ENCODE data around the gene CADPS2. TPM values are rescaled to one million over a fixed set of nuclear protein-coding genes. Genes with fewer than 3 reads are reported as not detected.
"Not testable (repeated sequence)": the region's sequence is repeated elsewhere in the genome, so short reads cannot be mapped to it uniquely, and the experiment has no call there.

The CADPS2 gene
- total and polyA plus RNA-seq, 5 donors from 2014 or later = 0.07 TPM; not detected in 4

DNA sequence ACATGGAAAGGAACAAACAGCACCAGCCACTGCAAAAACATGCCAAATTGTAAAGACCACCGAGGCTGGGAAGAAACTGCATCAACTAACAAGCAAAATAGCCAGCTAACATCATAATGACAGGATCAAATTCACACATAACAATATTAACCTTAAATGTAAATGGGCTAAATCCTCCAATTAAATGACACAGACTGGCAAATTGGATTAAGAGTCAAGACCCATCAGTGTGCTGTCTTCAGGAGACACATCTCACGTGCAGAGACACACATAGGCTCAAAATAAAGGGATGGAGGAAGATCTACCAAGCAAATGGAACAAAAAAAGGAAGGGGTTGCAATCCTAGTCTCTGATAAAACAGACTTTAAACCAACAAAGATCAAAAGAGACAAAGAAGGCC is 50.0 kb downstream of the CADPS2 start:
- not testable (repeated sequence) for H3K27ac Mint-ChIP-seq; H3K9me3 ChIP-seq (ENCODE audit: control insufficient read depth in 2 of 2, low read length in 2 of 2); ATAC-seq (ENCODE audit: low read depth in 2 of 2); H3K4me3 ChIP-seq (ENCODE audit: low read depth, low read length); H3K27me3 Mint-ChIP-seq; H3K27ac ChIP-seq (ENCODE audit: insufficient read depth, low read length, poor library complexity, severe bottlenecking); DNase-seq; H3K4me1 ChIP-seq (ENCODE audit: control insufficient read depth, insufficient read depth, low read length, poor library complexity, severe bottlenecking); H3K36me3 Mint-ChIP-seq; H3K4me3 Mint-ChIP-seq; H3K36me3 ChIP-seq (ENCODE audit: control insufficient read depth, insufficient read depth, low read length); H3K4me1 Mint-ChIP-seq; H3K27me3 ChIP-seq (ENCODE audit: control insufficient read depth, insufficient read depth, low read length)
- H3K9me3 Mint-ChIP-seq = peaks cover 4 to 14% (median 5%) of the 10 kb centered on the region in 7 donors

DNA sequence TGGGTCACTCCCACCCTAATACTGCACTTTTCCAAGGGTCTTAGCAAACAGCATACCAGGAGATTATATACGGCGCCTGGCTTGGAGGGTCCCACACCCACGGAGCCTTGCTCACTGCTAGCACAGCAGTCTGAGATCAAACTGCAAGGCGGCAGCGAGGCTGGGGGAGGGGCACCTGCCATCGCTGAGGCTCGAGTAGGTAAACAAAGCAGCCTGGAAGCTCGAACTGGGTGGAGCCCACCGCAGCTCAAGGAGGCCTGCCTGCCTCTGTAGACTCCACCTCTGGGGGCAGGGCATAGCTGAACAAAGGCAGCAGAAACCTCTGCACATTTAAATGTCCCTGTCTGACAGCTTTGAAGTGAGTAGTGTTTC is 51.7 kb downstream of the CADPS2 start:
- not testable (repeated sequence) for ATAC-seq (ENCODE audit: low read depth in 2 of 2)

DNA sequence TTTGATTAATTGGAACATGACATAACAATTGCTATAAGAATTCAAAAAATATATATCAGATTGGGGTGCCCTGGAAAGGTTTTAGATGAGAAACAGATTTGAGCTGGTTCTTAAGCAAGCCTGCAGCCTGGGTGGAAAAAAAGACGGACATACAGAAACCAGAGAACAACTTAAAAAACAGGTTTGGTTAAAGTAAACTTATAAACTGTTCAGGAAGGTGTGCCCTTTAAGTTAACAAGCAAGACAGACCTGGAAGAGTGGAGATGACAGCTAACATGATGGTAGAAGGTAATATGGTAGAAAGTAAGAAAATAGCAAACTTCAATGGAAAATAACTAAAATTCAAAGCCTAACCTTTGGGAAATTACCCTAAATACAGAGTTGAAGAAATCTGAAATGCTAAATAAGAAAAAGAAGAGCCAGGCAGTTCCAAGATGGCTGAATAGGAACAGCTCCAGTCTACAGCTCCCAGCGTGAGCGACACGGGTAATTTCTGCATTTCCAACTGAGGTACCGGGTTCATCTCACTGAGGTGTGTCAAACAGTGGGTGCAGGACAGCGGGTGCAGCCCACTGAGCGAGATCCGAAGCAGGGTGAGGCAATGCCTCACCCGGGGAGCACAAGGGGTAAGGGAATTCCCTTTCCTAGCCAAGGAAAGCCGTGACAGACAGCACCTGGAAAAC is 52.2 kb downstream of the CADPS2 start:
- no peak overlapping the region for H3K4me3 ChIP-seq (ENCODE audit: low read depth, low read length)
- no peaks in the 10 kb centered on the region for H3K4me1 ChIP-seq (ENCODE audit: control insufficient read depth, insufficient read depth, low read length, poor library complexity, severe bottlenecking)
- ATAC-seq (ENCODE audit: low read depth in 2 of 2) = no peak
- H3K9me3 Mint-ChIP-seq = peaks cover 4 to 14% (median 5%) of the 10 kb centered on the region in 7 donors
- peaks cover 2 to 6% of the 10 kb centered on the region in 2 experiments for H3K9me3 ChIP-seq (ENCODE audit: control insufficient read depth in 2 of 2, low read length in 2 of 2)
- no peaks in the 10 kb centered on the region for H3K36me3 Mint-ChIP-seq
- DNase-seq = no peak
- no peak overlapping the region for H3K27ac Mint-ChIP-seq
- no peaks in the 10 kb centered on the region for H3K4me1 Mint-ChIP-seq
- no peaks in the 10 kb centered on the region for H3K27me3 Mint-ChIP-seq
- H3K27me3 ChIP-seq (ENCODE audit: control insufficient read depth, insufficient read depth, low read length) = no peaks in the 10 kb centered on the region
- no peak overlapping the region for H3K27ac ChIP-seq (ENCODE audit: insufficient read depth, low read length, poor library complexity, severe bottlenecking)
- no peaks in the 10 kb centered on the region for H3K36me3 ChIP-seq (ENCODE audit: control insufficient read depth, insufficient read depth, low read length)
- no peak overlapping the region for H3K4me3 Mint-ChIP-seq

More for the DNA sequence above, 51.7 kb downstream of the CADPS2 start:
- DNase-seq; H3K4me1 Mint-ChIP-seq; H3K9me3 ChIP-seq (ENCODE audit: control insufficient read depth in 2 of 2, low read length in 2 of 2); H3K4me1 ChIP-seq (ENCODE audit: control insufficient read depth, insufficient read depth, low read length, poor library complexity, severe bottlenecking); H3K4me3 ChIP-seq (ENCODE audit: low read depth, low read length); H3K36me3 Mint-ChIP-seq; H3K4me3 Mint-ChIP-seq; H3K27me3 Mint-ChIP-seq; H3K27ac ChIP-seq (ENCODE audit: insufficient read depth, low read length, poor library complexity, severe bottlenecking); H3K36me3 ChIP-seq (ENCODE audit: control insufficient read depth, insufficient read depth, low read length); H3K27ac Mint-ChIP-seq; H3K27me3 ChIP-seq (ENCODE audit: control insufficient read depth, insufficient read depth, low read length): not testable (repeated sequence)
- H3K9me3 Mint-ChIP-seq = peaks cover 4 to 14% (median 5%) of the 10 kb centered on the region in 7 donors

DNA sequence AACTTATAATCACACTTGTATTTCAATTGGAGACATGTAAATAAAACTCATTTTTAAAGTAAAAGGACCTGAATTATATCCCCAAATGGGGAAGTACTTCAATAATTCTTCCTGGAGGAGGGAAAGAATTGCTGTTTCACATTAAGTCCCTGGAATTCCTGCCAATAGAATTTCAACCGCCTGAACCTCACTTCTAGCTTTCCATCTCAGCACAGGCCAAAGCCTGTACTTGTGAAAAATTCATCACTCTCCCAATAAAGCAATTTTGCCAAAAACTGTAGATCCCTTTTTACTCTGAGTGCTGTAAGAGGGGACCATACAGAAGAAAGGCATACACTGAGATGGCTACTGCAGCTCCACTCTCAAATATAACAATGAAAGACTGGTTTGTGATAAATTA is 54.8 kb downstream of the CADPS2 start:
- ATAC-seq (ENCODE audit: low read depth in 2 of 2) = no peak
- no peaks in the 10 kb centered on the region for H3K36me3 Mint-ChIP-seq

DNA sequence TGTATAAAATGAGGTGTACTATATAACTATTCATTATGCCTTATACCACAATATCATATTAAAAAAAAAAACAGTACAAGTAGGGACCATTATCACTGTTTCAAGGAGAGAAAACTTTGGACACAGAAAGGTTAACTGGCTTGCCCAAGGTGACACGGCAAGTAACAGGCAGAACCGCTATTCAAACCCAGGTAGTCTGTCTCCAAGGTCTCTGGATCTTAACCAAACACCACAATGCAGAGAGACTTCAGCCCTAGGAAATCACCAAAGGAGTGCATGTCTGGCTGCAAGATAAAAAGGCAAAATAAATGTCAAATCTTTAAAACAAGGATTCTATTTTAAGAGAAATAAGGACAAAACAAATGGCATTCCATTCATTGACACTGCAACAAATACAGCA is 56.3 kb downstream of the CADPS2 start:
- no peak for DNase-seq
- Histone ChIP-seq H3K4me1 (ENCODE audit: control insufficient read depth, insufficient read depth, low read length, poor library complexity, severe bottlenecking) (no peaks in the 10 kb centered on the region), H3K9me3 (ENCODE audit: control insufficient read depth in 2 of 2, low read length in 2 of 2) (peaks cover 2 to 6% of the 10 kb centered on the region in 2 experiments), H3K27me3 (ENCODE audit: control insufficient read depth, insufficient read depth, low read length) (no peaks in the 10 kb centered on the region), H3K27ac (ENCODE audit: insufficient read depth, low read length, poor library complexity, severe bottlenecking) (no peak overlapping the region), H3K4me3 (ENCODE audit: low read depth, low read length) (no peak overlapping the region), H3K36me3 (ENCODE audit: control insufficient read depth, insufficient read depth, low read length) (no peaks in the 10 kb centered on the region)
- Mint-ChIP-seq H3K36me3 (no peaks in the 10 kb centered on the region), H3K27me3 (no peaks in the 10 kb centered on the region), H3K27ac (no peak overlapping the region), H3K4me1 (no peaks in the 10 kb centered on the region), H3K9me3 (peaks cover 2 to 9% (median 5%) of the 10 kb centered on the region in 7 donors), H3K4me3 (no peak overlapping the region)
- no peak for ATAC-seq (ENCODE audit: low read depth in 2 of 2)

More for the DNA sequence above, 54.8 kb downstream of the CADPS2 start:
- DNase-seq = no peak
- Histone ChIP-seq H3K36me3 (ENCODE audit: control insufficient read depth, insufficient read depth, low read length) (no peaks in the 10 kb centered on the region), H3K27ac (ENCODE audit: insufficient read depth, low read length, poor library complexity, severe bottlenecking) (no peak overlapping the region), H3K27me3 (ENCODE audit: control insufficient read depth, insufficient read depth, low read length) (no peaks in the 10 kb centered on the region), H3K4me3 (ENCODE audit: low read depth, low read length) (no peak overlapping the region), H3K9me3 (ENCODE audit: control insufficient read depth in 2 of 2, low read length in 2 of 2) (peaks cover 2 to 6% of the 10 kb centered on the region in 2 experiments), H3K4me1 (ENCODE audit: control insufficient read depth, insufficient read depth, low read length, poor library complexity, severe bottlenecking) (no peaks in the 10 kb centered on the region)
- no peaks in the 10 kb centered on the region for H3K27me3 Mint-ChIP-seq
- H3K4me3 Mint-ChIP-seq = no peak overlapping the region
- peaks cover 0 to 13% (median 5%) of the 10 kb centered on the region in 7 donors for H3K9me3 Mint-ChIP-seq
- H3K4me1 Mint-ChIP-seq = no peaks in the 10 kb centered on the region
- H3K27ac Mint-ChIP-seq = no peak overlapping the region

DNA sequence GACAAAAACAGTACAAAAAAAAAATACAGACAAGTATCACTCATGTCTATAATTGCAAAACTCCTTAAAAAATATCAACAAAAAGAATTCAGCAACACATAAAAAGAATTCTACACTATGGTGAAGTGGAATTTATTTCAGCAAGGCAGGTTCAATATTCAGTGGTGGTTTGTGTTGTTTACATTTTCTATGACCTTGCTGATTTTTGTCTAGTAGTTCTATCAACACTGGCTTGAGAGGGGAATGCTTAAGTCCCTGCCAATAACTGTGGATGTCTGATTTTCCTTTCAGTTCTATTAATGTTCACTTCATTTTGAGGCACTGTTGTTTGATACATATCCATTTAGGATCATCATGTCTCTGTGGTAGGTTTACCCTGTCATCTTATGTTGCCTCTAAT is 58.5 kb downstream of the CADPS2 start:
- H3K9me3 Mint-ChIP-seq = peaks cover 0 to 9% (median 5%) of the 10 kb centered on the region in 7 donors
- H3K36me3 Mint-ChIP-seq = no peaks in the 10 kb centered on the region
- no peak overlapping the region for H3K27ac Mint-ChIP-seq
- Histone ChIP-seq H3K27me3 (ENCODE audit: control insufficient read depth, insufficient read depth, low read length) (no peaks in the 10 kb centered on the region), H3K36me3 (ENCODE audit: control insufficient read depth, insufficient read depth, low read length) (no peaks in the 10 kb centered on the region), H3K9me3 (ENCODE audit: control insufficient read depth in 2 of 2, low read length in 2 of 2) (no peaks in the 10 kb centered on the region), H3K4me1 (ENCODE audit: control insufficient read depth, insufficient read depth, low read length, poor library complexity, severe bottlenecking) (no peaks in the 10 kb centered on the region), H3K4me3 (ENCODE audit: low read depth, low read length) (no peak overlapping the region), H3K27ac (ENCODE audit: insufficient read depth, low read length, poor library complexity, severe bottlenecking) (no peak overlapping the region)
- H3K4me1 Mint-ChIP-seq = no peaks in the 10 kb centered on the region
- DNase-seq (no peak), ATAC-seq (ENCODE audit: low read depth in 2 of 2) (no peak)
- no peak overlapping the region for H3K4me3 Mint-ChIP-seq
- H3K27me3 Mint-ChIP-seq = no peaks in the 10 kb centered on the region

DNA sequence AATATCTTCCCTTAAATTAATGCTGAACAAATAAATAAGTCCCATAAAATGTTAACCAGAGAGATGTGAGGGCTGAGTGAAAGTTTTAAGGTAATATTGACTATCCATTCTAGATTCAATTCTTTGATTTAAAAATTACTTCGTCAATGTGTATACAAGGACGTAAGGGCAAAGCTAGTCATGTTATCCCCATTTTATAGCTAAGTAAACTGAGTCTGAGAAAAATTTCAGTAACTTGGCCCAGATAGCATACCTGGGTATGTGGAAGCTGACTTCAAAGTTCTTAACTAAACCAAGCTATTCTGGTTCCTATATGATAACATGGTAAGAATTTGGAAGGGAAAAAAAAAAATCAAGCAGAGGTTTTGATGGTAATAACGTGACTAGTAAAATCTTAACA is 72.4 kb downstream of the CADPS2 start:
- H3K9me3 Mint-ChIP-seq = peaks cover 0 to 21% (median 3%) of the 10 kb centered on the region in 7 donors
- no peaks in the 10 kb centered on the region for H3K36me3 ChIP-seq (ENCODE audit: control insufficient read depth, insufficient read depth, low read length)
- H3K27me3 ChIP-seq (ENCODE audit: control insufficient read depth, insufficient read depth, low read length) = no peaks in the 10 kb centered on the region
- H3K9me3 ChIP-seq (ENCODE audit: control insufficient read depth in 2 of 2, low read length in 2 of 2) = no peaks in the 10 kb centered on the region
- H3K4me1 ChIP-seq (ENCODE audit: control insufficient read depth, insufficient read depth, low read length, poor library complexity, severe bottlenecking) = no peaks in the 10 kb centered on the region
- no peaks in the 10 kb centered on the region for H3K36me3 Mint-ChIP-seq
- no peaks in the 10 kb centered on the region for H3K4me1 Mint-ChIP-seq
- DNase-seq = no peak
- H3K27ac Mint-ChIP-seq = no peak overlapping the region
- no peak overlapping the region for H3K4me3 Mint-ChIP-seq
- H3K4me3 ChIP-seq (ENCODE audit: low read depth, low read length) = no peak overlapping the region
- no peak for ATAC-seq (ENCODE audit: low read depth in 2 of 2)
- H3K27me3 Mint-ChIP-seq = peaks cover 5% of the 10 kb centered on the region
- H3K27ac ChIP-seq (ENCODE audit: insufficient read depth, low read length, poor library complexity, severe bottlenecking) = no peak overlapping the region

DNA sequence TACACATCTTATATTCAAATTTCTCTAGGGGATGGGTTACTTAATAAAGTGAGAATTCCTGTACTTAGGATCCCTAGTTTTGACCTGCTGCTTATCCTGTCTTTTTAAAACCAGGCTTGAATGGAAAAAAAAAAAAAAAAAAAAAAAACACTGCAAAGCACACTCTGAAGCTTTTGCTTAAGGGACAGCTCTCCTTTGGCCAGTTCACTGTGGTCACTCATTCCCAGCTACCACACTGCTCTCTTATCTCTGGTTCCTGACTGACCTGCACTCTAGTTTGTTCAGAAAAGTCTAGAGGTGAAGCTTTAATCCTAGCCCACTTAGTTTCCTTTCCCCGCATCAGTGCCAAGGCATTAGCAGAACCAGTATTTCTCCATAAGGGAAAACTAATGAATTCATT is 82.4 kb downstream of the CADPS2 start:
- no peak overlapping the region for H3K27ac Mint-ChIP-seq

More for the DNA sequence above, 82.4 kb downstream of the CADPS2 start:
- Mint-ChIP-seq H3K27me3 (no peaks in the 10 kb centered on the region), H3K36me3 (no peaks in the 10 kb centered on the region), H3K9me3 (peaks cover 0 to 3% (median 0%) of the 10 kb centered on the region in 7 donors), H3K4me3 (no peak overlapping the region), H3K4me1 (no peaks in the 10 kb centered on the region)
- H3K36me3 ChIP-seq (ENCODE audit: control insufficient read depth, insufficient read depth, low read length) = no peaks in the 10 kb centered on the region
- H3K9me3 ChIP-seq (ENCODE audit: control insufficient read depth in 2 of 2, low read length in 2 of 2) = no peaks in the 10 kb centered on the region
- DNase-seq (no peak), ATAC-seq (ENCODE audit: low read depth in 2 of 2) (no peak)
- no peaks in the 10 kb centered on the region for H3K27me3 ChIP-seq (ENCODE audit: control insufficient read depth, insufficient read depth, low read length)
- no peak overlapping the region for H3K27ac ChIP-seq (ENCODE audit: insufficient read depth, low read length, poor library complexity, severe bottlenecking)
- no peaks in the 10 kb centered on the region for H3K4me1 ChIP-seq (ENCODE audit: control insufficient read depth, insufficient read depth, low read length, poor library complexity, severe bottlenecking)
- no peak overlapping the region for H3K4me3 ChIP-seq (ENCODE audit: low read depth, low read length)

Measured in CD4-positive, CD25-positive, alpha-beta regulatory T cell (primary cell).